GM20431 (cell line): ENCODE results near the gene SIN3B.
"Not testable (repeated sequence)": the region's sequence is repeated elsewhere in the genome, so short reads cannot be mapped to it uniquely, and the experiment has no call there.

Experiments used
- in situ Hi-C: fragments of 300-500 bp; cut with MseI, MboI; formaldehyde crosslinking; loops from one replicate; pipeline ENCODE4 v1.15.0; 2020; ENCODE audit warnings: low sequenced_read_pairs; ENCODE audit not compliant: unreplicated experiment

The SIN3B gene

DNA sequence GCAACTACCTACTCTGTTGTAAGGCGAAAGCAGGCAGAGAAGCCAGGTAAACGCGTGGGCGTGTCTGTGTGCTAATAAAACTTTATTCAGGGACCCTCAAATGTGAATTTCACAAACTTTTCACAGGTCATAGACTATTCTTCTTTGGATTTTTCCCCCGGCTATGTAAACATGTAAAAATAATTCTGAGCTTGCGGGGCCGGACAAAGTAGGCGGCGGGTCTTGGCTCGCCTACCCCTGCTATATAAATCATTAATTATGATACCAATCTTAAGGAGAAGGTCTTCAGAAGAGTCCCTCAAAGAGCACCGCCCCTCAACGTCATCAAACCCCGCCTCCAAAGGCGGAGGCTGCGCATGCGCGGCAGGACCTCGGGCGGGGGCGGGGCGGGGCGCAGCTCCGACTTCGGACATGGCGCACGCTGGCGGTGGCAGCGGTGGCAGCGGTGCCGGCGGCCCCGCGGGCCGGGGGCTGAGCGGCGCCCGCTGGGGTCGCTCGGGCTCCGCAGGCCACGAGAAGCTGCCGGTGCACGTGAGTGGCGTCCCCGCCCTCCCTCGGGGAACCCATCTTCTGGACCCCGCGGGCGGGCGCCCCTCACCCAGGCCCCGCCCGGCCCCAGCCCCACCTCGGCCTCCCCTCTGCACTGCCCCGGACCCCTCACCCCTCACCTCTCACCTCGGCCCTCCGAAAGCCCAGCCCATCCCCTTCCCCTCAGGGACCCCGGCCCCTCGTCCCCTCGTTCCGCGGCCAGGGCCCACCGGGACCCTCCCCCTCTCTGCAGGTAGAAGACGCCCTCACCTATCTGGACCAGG is at the start of gene SIN3B:
Gene SIN3B (plus strand): TSS at position 389 of the 812 bp plus-strand sequence. CDS start 23 bp downstream, at position 412.
- in situ Hi-C loops, result no loop called here

GRCh38 chr19:16779539-16780163 is 49.5 kb upstream of the SIN3B start:
- in situ Hi-C loops, result no loop called here

DNA sequence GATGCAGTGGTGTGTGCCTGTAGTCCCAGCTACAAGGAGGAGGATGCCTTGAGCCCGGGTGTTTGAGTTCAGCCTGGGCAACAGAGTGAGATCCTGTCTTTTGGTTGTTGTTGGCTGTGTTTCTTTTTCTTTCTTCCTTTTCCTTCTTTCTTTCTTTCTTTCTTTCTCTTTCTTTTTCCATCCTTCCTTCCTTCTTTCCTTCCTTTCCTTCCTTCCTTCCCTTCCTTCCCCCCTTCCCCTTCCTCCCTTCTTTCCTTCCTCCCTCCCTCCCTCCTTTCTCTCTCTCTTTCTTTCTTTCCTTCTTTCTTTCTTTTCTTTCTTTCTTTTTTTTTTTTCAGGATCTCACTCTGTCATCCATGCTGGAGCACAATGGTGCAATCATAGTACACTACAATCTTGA is 46.5 kb upstream of the SIN3B start:
- in situ Hi-C loops, result no loop called here

DNA sequence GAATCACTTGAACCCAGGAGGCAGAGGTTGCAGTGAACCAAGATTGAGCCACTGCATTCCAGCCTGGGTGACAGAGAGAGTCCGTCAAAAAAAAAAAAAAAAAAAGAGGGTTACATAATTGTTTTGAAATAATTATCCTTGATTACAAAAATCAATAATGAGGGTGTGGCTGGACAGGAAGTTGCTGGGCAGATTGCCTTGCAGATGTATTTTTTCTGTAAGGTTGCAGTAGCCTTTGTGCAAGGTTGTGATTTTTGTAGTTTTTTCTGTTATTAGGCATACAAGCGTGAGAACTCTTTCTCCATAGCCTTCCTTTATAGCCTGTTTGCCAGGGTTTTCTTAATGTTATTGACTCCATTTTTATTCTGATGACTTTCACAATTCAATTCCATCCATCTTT is 40.7 kb upstream of the SIN3B start:
- in situ Hi-C loops, result no loop called here

DNA sequence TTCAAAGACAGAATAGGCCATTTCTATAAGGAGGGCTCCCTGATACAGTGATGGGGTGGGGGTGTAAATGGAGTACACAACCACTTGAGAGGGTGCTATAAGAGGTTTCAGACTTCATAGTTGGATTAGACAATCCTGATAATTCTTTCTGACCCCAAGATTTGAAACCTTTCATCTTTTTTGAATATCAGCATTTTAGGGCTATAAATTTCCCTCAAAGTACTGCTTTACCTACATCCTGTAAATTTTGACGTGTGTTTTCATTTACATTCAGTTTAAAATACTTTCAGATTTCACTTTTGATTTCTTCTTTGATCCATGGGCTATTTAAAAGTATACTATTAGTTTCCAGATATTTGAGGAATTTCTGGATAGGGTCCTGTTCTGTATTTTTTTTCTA is 40.0 kb upstream of the SIN3B start:
- in situ Hi-C loops, result no loop called here

GRCh38 chr19:16790051-16790450 is 39.1 kb upstream of the SIN3B start:
- in situ Hi-C loops, result no loop called here

DNA sequence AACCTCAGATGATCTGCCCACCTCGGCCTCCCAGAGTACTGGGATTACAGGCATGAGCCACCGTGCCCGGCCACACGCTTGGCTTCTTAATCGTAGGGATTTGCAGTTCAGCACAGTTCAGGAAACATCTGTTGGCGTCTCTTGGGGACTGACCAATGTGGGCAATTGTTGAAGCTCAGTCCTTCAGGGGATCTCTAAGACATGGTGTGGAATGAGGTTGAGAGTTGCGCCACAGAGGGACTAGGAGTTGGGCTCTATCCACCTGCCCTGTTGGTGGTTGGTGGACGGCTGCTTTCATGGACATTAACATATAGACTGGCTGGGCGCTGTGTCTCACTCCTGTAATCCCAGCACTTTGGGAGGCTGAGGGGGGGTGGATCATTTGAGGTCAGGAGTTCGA is 37.3 kb upstream of the SIN3B start:
- in situ Hi-C loops, result no loop called here

DNA sequence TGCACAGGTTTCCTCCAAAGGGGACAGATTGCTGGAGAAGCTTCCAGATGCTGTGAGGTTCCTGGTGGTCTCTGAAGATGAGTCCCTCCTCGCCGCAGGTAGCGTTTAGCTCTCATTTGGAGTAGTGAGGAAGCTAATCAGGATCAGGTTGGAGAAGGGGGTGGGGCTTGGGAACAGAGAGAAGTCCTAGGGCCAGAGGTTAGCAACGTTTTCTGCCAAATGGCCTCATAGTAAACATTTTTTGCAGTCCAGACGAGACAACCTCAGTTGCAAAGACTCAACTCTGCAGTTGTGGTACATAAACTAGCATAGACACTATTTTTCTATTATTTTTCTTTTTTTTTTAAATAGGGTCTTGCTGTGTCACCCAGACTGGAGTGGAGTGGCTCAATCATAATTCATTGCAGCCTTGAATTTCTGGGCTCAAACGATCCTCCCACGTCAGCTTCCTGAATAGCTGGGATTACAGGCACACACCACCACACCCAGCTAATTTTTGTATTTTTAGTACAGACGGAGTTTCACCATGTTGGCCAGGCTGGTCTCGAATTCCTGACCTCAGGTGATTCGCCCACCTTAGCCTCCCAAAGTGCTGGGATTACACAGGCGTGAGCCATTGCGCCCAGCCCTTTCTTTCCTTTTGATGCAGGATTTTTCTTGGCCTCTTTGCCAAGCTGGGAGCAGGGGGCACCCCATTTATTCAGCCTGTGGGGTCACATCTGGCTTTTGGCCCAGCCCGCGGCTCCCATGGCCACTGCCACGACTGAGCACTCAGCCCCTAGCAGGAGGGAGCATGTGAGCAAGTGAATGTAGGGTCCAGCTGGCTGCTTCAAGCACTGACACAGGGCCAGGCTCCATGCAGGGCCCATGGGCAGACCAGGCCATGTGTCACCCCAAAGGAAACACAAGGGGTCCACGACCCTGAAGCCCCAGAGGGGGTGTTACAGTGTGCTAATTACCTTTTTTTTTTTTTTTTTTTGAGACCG is 34.4 kb upstream of the SIN3B start:
- in situ Hi-C loops, result no loop called here

DNA sequence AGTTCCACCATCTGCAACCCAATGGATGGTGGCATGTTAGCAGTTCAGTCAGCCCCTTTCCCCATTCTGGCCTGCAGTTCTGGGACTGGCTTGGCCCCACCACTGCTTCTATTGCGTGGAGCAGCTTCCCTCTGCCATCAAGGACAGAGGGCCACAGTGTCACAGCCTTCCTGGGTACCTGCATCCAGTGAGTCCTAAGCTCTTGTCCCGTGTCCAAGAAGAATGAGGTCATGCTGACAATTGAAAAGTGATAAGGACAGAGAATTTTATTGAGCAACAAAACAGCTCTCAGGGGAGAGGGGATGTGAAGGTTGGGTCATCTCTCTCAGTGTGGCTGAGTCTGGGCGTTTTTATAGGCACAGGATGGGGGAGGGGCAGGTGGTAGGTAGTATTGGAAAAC is 33.5 kb upstream of the SIN3B start:
- in situ Hi-C loops, result no loop called here

DNA sequence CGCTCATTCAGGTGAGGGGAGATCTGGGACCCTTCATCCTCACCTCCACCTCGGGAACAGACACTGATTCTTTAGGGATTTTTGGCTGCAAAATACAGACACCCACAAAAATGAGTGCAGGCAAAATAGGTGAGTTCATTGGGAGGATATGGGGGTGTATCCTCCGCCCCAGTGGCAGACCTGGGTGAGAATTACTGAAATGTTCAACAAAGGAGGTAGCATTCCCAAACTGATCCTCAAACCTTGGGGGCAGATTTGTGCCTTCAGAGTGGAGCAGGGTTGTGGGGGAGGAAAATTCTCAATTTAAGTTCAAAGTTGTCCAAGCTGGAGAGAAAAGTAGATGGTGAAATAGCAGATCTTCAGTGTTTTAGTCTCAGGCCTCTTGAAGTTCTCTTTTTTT is 31.3 kb upstream of the SIN3B start:
- in situ Hi-C loops, result no loop called here

DNA sequence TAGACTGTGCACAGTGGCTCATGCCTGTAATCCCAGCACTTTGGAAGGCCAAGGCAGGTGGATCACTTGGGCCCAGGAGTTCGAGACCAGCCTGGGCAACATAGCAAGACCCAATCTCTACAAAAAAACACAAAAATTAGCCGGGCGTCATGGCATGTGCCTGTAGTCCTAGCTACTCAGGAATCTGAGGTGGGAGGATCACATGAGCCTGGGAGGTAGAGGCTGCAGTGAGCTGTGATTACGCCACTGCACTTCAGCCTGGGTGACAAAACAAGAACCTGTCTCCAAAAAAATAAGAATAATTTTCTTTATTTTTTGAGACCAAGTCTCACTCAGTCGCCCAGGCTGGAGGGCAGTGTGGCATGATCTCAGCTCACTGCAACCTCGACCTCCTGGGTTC is 30.9 kb upstream of the SIN3B start:
- in situ Hi-C loops, result not testable (repeated sequence)

GRCh38 chr19:16799740-16800139 is 29.5 kb upstream of the SIN3B start:
- in situ Hi-C loops, result no loop called here

GRCh38 chr19:16801600-16802013 is 27.6 kb upstream of the SIN3B start:
- in situ Hi-C loops, result no loop called here

GRCh38 chr19:16804176-16804575 is 25.0 kb upstream of the SIN3B start:
- in situ Hi-C loops, result no loop called here

DNA sequence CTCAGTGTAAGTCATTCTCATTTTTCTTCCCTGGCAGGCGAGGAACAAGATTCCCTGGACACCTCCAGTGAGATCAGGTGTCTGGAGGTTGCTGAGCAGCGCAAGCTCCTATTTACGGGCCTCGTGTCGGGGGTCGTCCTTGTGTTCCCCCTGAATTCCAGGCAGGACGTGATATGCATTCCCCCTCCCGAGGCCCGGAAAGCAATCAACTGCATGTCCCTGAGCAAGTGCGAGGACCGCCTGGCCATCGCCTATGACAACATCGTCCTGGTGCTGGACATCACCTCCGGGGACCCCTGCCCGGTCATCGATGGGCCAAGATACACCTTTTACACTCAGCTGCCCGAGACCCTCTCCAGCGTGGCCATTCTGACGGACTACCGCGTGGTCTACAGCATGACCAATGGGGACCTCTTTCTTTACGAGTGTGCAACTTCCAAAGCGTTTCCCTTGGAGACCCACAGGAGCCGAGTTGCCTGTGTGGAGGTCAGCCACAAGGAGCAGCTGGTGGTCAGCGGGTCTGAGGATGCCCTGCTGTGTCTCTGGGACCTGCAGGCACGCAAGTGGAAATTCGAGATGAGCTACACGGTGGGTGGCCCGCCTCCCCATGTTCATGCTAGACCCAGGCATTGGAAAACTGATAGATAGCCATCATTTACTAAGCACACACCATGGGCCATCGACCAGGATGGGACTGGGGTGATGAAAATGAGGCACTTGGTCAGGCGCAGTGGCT is 21.5 kb upstream of the SIN3B start:
- in situ Hi-C loops, result no loop called here

- in situ Hi-C loops, result no loop called here
These were observed 14.6 kb upstream of the SIN3B start for GRCh38 chr19:16814526-16815100.

DNA sequence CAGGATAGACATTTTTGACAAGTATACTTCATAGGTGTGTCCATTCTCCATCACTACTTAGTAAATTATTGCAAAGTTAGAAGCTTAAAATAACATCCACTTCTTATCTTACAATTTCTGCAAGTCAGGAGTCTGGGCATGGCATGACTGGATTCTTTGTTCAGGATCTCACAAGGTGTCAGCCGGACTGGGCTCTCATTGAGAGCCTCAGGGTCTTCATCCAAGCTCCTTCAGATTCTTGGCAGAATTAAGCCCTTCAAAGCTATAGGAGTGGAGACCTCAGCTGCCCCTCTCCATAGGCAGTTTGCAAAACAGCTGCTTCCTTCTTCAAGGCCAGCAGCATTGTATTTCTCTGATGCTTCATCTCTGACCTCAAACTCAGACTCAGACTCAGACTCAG is 9.1 kb upstream of the SIN3B start:
- in situ Hi-C loops, result no loop called here

GRCh38 chr19:16821081-16821480 is 8.1 kb upstream of the SIN3B start:
- in situ Hi-C loops, result no loop called here

GRCh38 chr19:16822648-16823047 is 6.5 kb upstream of the SIN3B start:
- in situ Hi-C loops, result no loop called here
